HEK293 (cell line): ENCODE data around the gene KLHL28.
A peak's percentile ranks its signal among the peaks of the same experiment; 100 is the strongest.

Experiments
- EGR2 ChIP-seq: fragments of 450-650 bp; formaldehyde crosslinking; IDR thresholded peaks from 2 replicates; pipeline ENCODE4 v1.5.1; 2016; ENCODE audit warnings: low read depth, missing biosample characterization, missing genetic modification characterization
- IKZF3 ChIP-seq: fragments of 450-650 bp; IDR thresholded peaks from 2 replicates; pipeline ENCODE4 v1.5.0; 2018; ENCODE audit warnings: missing biosample characterization, mild to moderate bottlenecking, missing genetic modification characterization, moderate library complexity
- KLF17 ChIP-seq: fragments of 450-650 bp; formaldehyde crosslinking; IDR thresholded peaks from 2 replicates; pipeline ENCODE4 v1.5.1; 2016; ENCODE audit warnings: missing biosample characterization, missing genetic modification characterization
- OVOL3 ChIP-seq: fragments of 450-650 bp; formaldehyde crosslinking; IDR thresholded peaks from 2 replicates; pipeline ENCODE4 v1.5.1; 2016; ENCODE audit warnings: missing biosample characterization, missing genetic modification characterization
- PRDM1 ChIP-seq: fragments of 450-650 bp; formaldehyde crosslinking; IDR thresholded peaks from 2 replicates; pipeline ENCODE4; 2016; ENCODE audit warnings: missing biosample characterization, missing genetic modification characterization
- TCF7L2 ChIP-seq: IDR thresholded peaks from 2 replicates; pipeline ENCODE4 v1.6.1; 2011; ENCODE audit warnings: low read depth, mild to moderate bottlenecking, inconsistent platforms, low read length, moderate library complexity, borderline replicate concordance
- TRIM28 ChIP-seq: IDR thresholded peaks from 2 replicates; pipeline ENCODE4 v1.6.1; 2011; ENCODE audit warnings: low read length, control low read depth, borderline replicate concordance
- WT1 ChIP-seq: fragments of 450-650 bp; formaldehyde crosslinking; IDR thresholded peaks from 2 replicates; pipeline ENCODE4 v1.5.1; 2016; ENCODE audit warnings: missing biosample characterization, missing genetic modification characterization
- YY1 ChIP-seq: fragments of 450-650 bp; formaldehyde crosslinking; IDR thresholded peaks from 2 replicates; pipeline ENCODE4 v1.5.1; 2018; ENCODE audit warnings: missing biosample characterization, missing genetic modification characterization
- ZBTB17 ChIP-seq: fragments of 450-650 bp; formaldehyde crosslinking; IDR thresholded peaks from 2 replicates; pipeline ENCODE4 v1.5.1; 2016; ENCODE audit warnings: missing biosample characterization, missing genetic modification characterization
- ZBTB20 ChIP-seq: fragments of 450-650 bp; formaldehyde crosslinking; IDR thresholded peaks from 2 replicates; pipeline ENCODE4 v1.5.1; 2016; ENCODE audit warnings: missing biosample characterization, missing genetic modification characterization
- ZBTB49 ChIP-seq: fragments of 450-650 bp; formaldehyde crosslinking; IDR thresholded peaks from 2 replicates; pipeline ENCODE4 v1.5.1; 2016; ENCODE audit warnings: missing biosample characterization, missing genetic modification characterization, low read depth
- ZNF140 ChIP-seq: fragments of 450-650 bp; formaldehyde crosslinking; IDR thresholded peaks from 2 replicates; pipeline ENCODE4 v1.5.1; 2016; ENCODE audit warnings: missing biosample characterization, missing genetic modification characterization
- ZNF146 ChIP-seq: fragments of 450-650 bp; formaldehyde crosslinking; IDR thresholded peaks from 2 replicates; pipeline ENCODE4 v1.5.1; 2016; ENCODE audit warnings: missing biosample characterization, missing genetic modification characterization
- ZNF18 ChIP-seq: fragments of 450-650 bp; formaldehyde crosslinking; IDR thresholded peaks from 2 replicates; pipeline ENCODE4 v1.5.1; 2016; ENCODE audit warnings: missing biosample characterization, missing genetic modification characterization
- ZNF223 ChIP-seq: fragments of 450-650 bp; formaldehyde crosslinking; IDR thresholded peaks from 2 replicates; pipeline ENCODE4 v1.5.1; 2016; ENCODE audit warnings: missing biosample characterization, missing genetic modification characterization
- ZNF23 ChIP-seq: fragments of 450-650 bp; formaldehyde crosslinking; IDR thresholded peaks from 2 replicates; pipeline ENCODE4 v1.5.1; 2016; ENCODE audit warnings: missing biosample characterization, missing genetic modification characterization, borderline replicate concordance
- ZNF248 ChIP-seq: fragments of 450-650 bp; formaldehyde crosslinking; IDR thresholded peaks from 2 replicates; pipeline ENCODE4 v1.5.1; 2017; ENCODE audit warnings: missing biosample characterization, missing genetic modification characterization
- ZNF670 ChIP-seq: fragments of 450-650 bp; formaldehyde crosslinking; IDR thresholded peaks from 2 replicates; pipeline ENCODE4 v1.5.1; 2016; ENCODE audit warnings: missing biosample characterization, missing genetic modification characterization, low read depth
- ZNF792 ChIP-seq: fragments of 450-650 bp; formaldehyde crosslinking; IDR thresholded peaks from 2 replicates; pipeline ENCODE4 v1.5.1; 2016; ENCODE audit warnings: missing biosample characterization, missing genetic modification characterization
- ZSCAN30 ChIP-seq: fragments of 450-650 bp; IDR thresholded peaks from 2 replicates; pipeline ENCODE4 v1.5.1; 2018; ENCODE audit warnings: missing biosample characterization, mild to moderate bottlenecking, missing genetic modification characterization, moderate library complexity
- TF ChIP-seq, protein P1 (sequence below): fragments of 450-650 bp; formaldehyde crosslinking; IDR thresholded peaks from 2 replicates; pipeline ENCODE4 v1.5.1; 2016; ENCODE audit warnings: missing biosample characterization, missing genetic modification characterization, borderline replicate concordance
- TF ChIP-seq, protein P2 (sequence below): fragments of 450-650 bp; formaldehyde crosslinking; IDR thresholded peaks from 2 replicates; pipeline ENCODE4 v1.5.1; 2017; ENCODE audit warnings: missing biosample characterization, missing genetic modification characterization
- TF ChIP-seq, protein P3 (sequence below): fragments of 450-650 bp; formaldehyde crosslinking; IDR thresholded peaks from 2 replicates; pipeline ENCODE4 v1.5.1; 2016; ENCODE audit warnings: missing biosample characterization, missing genetic modification characterization
- TF ChIP-seq, protein P4 (sequence below): fragments of 450-650 bp; formaldehyde crosslinking; IDR thresholded peaks from 2 replicates; pipeline ENCODE4 v1.5.1; 2017; ENCODE audit warnings: missing biosample characterization, missing genetic modification characterization

The KLHL28 gene

DNA sequence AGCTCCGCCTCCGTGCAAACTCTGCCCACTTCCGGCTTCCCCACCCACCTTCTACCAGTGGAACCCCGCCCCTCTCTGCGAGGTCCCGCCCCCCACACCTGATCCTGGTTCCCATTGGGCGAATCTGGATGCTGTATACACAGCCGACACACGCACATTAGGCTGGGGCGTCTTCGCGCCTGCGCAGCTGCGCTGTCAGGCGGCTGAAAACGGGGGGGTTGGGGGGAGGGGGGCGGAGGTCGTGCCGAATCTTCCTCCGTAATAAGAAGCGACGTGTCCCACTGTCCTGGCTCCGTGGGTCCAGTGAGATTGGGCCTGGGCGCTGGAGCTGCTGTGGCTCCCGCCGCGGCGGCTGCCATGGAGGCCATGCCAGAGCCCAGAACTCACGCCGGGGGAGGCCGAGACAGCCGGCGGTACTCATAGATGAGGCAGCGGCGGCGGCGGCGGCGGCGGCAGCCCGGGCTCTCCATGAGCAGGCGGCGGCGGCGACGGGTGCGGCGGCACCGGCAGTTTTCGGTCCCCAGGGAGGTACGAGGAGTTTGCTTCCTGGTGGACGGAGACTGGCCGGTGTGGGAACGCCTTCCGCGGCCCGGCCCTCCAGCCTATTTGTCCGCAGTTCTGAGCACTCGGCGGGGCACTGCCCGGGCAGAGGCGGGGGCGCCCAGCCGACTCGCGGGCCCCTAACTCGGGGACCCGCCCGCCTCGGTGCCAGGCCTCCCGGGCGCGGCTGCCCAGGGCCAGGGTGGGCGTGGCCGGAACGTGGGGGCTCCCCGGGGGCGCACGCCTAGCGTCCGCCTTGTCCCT, 64.5 kb downstream of the KLHL28 start (continued):
- TF ChIP-seq PRDM1 (tag by site-specific recombination), result no peak
- no peak for TF ChIP-seq TCF7L2
- no peak for TF ChIP-seq WT1 (tag by site-specific recombination)
- TF ChIP-seq, protein P1, sequence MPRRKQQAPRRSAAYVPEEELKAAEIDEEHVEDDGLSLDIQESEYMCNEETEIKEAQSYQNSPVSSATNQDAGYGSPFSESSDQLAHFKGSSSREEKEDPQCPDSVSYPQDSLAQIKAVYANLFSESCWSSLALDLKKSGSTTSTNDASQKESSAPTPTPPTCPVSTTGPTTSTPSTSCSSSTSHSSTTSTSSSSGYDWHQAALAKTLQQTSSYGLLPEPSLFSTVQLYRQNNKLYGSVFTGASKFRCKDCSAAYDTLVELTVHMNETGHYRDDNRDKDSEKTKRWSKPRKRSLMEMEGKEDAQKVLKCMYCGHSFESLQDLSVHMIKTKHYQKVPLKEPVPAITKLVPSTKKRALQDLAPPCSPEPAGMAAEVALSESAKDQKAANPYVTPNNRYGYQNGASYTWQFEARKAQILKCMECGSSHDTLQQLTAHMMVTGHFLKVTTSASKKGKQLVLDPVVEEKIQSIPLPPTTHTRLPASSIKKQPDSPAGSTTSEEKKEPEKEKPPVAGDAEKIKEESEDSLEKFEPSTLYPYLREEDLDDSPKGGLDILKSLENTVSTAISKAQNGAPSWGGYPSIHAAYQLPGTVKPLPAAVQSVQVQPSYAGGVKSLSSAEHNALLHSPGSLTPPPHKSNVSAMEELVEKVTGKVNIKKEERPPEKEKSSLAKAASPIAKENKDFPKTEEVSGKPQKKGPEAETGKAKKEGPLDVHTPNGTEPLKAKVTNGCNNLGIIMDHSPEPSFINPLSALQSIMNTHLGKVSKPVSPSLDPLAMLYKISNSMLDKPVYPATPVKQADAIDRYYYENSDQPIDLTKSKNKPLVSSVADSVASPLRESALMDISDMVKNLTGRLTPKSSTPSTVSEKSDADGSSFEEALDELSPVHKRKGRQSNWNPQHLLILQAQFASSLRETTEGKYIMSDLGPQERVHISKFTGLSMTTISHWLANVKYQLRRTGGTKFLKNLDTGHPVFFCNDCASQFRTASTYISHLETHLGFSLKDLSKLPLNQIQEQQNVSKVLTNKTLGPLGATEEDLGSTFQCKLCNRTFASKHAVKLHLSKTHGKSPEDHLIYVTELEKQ (tag by site-specific recombination), result no peak
- TF ChIP-seq ZNF248 (tag by site-specific recombination), result no peak
- peak; percentile 72; the same call in 1 of the 2 replicates for TF ChIP-seq ZBTB20 (tag by site-specific recombination)
- no peak for TF ChIP-seq ZNF146 (tag by site-specific recombination)
- TF ChIP-seq ZBTB49, result no peak
- TF ChIP-seq YY1 (tag by site-specific recombination), result peak; percentile 31; the same call in 1 of the 2 replicates
- TF ChIP-seq, protein P2, sequence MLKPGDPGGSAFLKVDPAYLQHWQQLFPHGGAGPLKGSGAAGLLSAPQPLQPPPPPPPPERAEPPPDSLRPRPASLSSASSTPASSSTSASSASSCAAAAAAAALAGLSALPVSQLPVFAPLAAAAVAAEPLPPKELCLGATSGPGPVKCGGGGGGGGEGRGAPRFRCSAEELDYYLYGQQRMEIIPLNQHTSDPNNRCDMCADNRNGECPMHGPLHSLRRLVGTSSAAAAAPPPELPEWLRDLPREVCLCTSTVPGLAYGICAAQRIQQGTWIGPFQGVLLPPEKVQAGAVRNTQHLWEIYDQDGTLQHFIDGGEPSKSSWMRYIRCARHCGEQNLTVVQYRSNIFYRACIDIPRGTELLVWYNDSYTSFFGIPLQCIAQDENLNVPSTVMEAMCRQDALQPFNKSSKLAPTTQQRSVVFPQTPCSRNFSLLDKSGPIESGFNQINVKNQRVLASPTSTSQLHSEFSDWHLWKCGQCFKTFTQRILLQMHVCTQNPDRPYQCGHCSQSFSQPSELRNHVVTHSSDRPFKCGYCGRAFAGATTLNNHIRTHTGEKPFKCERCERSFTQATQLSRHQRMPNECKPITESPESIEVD (tag by site-specific recombination), result no peak
- TF ChIP-seq EGR2 (tag by site-specific recombination), result no peak
- no peak for TF ChIP-seq ZNF670
- no peak for TF ChIP-seq ZNF792 (tag by site-specific recombination)
- no peak for TF ChIP-seq ZBTB17
- TF ChIP-seq IKZF3, result no peak
- no peak for TF ChIP-seq ZNF23
- TF ChIP-seq ZNF18 (tag by site-specific recombination), result no peak
- no peak for TF ChIP-seq TRIM28
- no peak for TF ChIP-seq ZNF140 (tag by site-specific recombination)
- peak; percentile 78 for TF ChIP-seq ZSCAN30 (tag by site-specific recombination)
- TF ChIP-seq, protein P3, sequence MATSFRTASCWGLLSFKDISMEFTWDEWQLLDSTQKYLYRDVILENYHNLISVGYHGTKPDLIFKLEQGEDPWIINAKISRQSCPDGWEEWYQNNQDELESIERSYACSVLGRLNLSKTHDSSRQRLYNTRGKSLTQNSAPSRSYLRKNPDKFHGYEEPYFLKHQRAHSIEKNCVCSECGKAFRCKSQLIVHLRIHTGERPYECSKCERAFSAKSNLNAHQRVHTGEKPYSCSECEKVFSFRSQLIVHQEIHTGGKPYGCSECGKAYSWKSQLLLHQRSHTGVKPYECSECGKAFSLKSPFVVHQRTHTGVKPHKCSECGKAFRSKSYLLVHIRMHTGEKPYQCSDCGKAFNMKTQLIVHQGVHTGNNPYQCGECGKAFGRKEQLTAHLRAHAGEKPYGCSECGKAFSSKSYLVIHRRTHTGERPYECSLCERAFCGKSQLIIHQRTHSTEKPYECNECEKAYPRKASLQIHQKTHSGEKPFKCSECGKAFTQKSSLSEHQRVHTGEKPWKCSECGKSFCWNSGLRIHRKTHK, result no peak
- TF ChIP-seq OVOL3 (tag by site-specific recombination), result no peak
- no peak for TF ChIP-seq ZNF223 (tag by site-specific recombination)
- TF ChIP-seq, protein P4, sequence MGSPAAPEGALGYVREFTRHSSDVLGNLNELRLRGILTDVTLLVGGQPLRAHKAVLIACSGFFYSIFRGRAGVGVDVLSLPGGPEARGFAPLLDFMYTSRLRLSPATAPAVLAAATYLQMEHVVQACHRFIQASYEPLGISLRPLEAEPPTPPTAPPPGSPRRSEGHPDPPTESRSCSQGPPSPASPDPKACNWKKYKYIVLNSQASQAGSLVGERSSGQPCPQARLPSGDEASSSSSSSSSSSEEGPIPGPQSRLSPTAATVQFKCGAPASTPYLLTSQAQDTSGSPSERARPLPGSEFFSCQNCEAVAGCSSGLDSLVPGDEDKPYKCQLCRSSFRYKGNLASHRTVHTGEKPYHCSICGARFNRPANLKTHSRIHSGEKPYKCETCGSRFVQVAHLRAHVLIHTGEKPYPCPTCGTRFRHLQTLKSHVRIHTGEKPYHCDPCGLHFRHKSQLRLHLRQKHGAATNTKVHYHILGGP (tag by site-specific recombination), result no peak
- no peak for TF ChIP-seq KLF17 (tag by site-specific recombination)
